Neutrophil (primary cell): ENCODE data around the gene NR2E3.

Experiments used
- H3K27ac ChIP-seq: fragments of 200-600 bp; sonication (generic); 2 replicates; pipeline ENCODE4 v1.5.1; 2016; ENCODE audit warnings: mild to moderate bottlenecking, moderate library complexity
- H3K27me3 ChIP-seq: fragments of 200-600 bp; sonication (generic); 2 replicates; pipeline ENCODE4 v1.6.0; 2016; ENCODE audit warnings: mild to moderate bottlenecking
- H3K36me3 ChIP-seq: fragments of 200-600 bp; sonication (generic); 2 replicates; pipeline ENCODE4 v1.5.1; 2017
- H3K4me1 ChIP-seq, 2 experiments: fragments of 200-600 bp in 1 of 2; sonication (generic) in 1 of 2; 1 replicate in 1 of 2; 2 replicates in 1 of 2; pipeline versions ENCODE4 v1.5.1 to v1.6.1; 2013 to 2016; ENCODE audit warnings: low read depth in 1 of 2, low read length in 1 of 2, mild to moderate bottlenecking in 1 of 2, moderate library complexity in 1 of 2; ENCODE audit not compliant: control insufficient read depth in 1 of 2, insufficient read depth in 1 of 2
- H3K4me3 ChIP-seq, 2 experiments: fragments of 200-600 bp in 1 of 2; sonication (generic) in 1 of 2; 1 replicate in 1 of 2; 2 replicates in 1 of 2; pipeline ENCODE4 v1.5.1; 2013 to 2016; ENCODE audit warnings: low read depth in 1 of 2, low read length in 1 of 2, mild to moderate bottlenecking in 1 of 2, moderate library complexity in 1 of 2
- H3K9me3 ChIP-seq: fragments of 200-600 bp; sonication (generic); 2 replicates; pipeline ENCODE4 v1.5.1; 2016
- CTCF ChIP-seq: fragments of 200-600 bp; sonication (generic); IDR thresholded peaks from 2 replicates; pipeline ENCODE4 v1.5.1; 2016; ENCODE audit warnings: antibody characterized with exemption

NR2E3 gene

GRCh38 chr15:71812966-71813722 lies 2.8 kb downstream of the NR2E3 start:
- Histone ChIP-seq H3K4me3 (no peak overlapping the region), H3K4me1 (no peaks in the 10 kb centered on the region)

GRCh38 chr15:71813723-71814470 lies 3.5 kb downstream of the NR2E3 start:
- no peak for TF ChIP-seq CTCF
- H3K9me3 ChIP-seq: no peaks in the 10 kb centered on the region
- H3K4me3 ChIP-seq: no peak overlapping the region
- H3K4me1 ChIP-seq: no peaks in the 10 kb centered on the region
- H3K27me3 ChIP-seq: no peaks in the 10 kb centered on the region
- H3K27ac ChIP-seq: no peak overlapping the region
- H3K36me3 ChIP-seq: no peaks in the 10 kb centered on the region

More at GRCh38 chr15:71812966-71813722, 2.8 kb downstream of the NR2E3 start:
- no peak for TF ChIP-seq CTCF
- no peak overlapping the region for H3K27ac ChIP-seq
- H3K36me3 ChIP-seq: no peaks in the 10 kb centered on the region
- no peaks in the 10 kb centered on the region for H3K27me3 ChIP-seq
- no peaks in the 10 kb centered on the region for H3K9me3 ChIP-seq

GRCh38 chr15:71815301-71815700 lies 4.9 kb downstream of the NR2E3 start:
- no peak for TF ChIP-seq CTCF
- Histone ChIP-seq H3K4me3 (no peak overlapping the region), H3K36me3 (no peaks in the 10 kb centered on the region), H3K9me3 (no peaks in the 10 kb centered on the region), H3K4me1 (no peaks in the 10 kb centered on the region), H3K27me3 (no peaks in the 10 kb centered on the region), H3K27ac (no peak overlapping the region)

- Histone ChIP-seq H3K4me3 (no peak overlapping the region), H3K4me1 (no peaks in the 10 kb centered on the region), H3K27me3 (no peaks in the 10 kb centered on the region), H3K36me3 (no peaks in the 10 kb centered on the region), H3K9me3 (no peaks in the 10 kb centered on the region), H3K27ac (no peak overlapping the region)
- TF ChIP-seq CTCF: no peak
Measured at GRCh38 chr15:71817351-71817750, 7.0 kb downstream of the NR2E3 start.

GRCh38 chr15:71820127-71820526 lies 9.8 kb downstream of the NR2E3 start:
- no peak overlapping the region for H3K27ac ChIP-seq
- H3K4me3 ChIP-seq: no peak overlapping the region
- H3K4me1 ChIP-seq: no peaks in the 10 kb centered on the region
- H3K9me3 ChIP-seq: peaks cover 8% of the 10 kb centered on the region
- H3K27me3 ChIP-seq: no peaks in the 10 kb centered on the region
- no peak for TF ChIP-seq CTCF
- H3K36me3 ChIP-seq: no peaks in the 10 kb centered on the region
